Central memory CD4-positive, alpha-beta T cell (primary cell): ENCODE data around the gene RBM33.

Source experiments
- DNase-seq: peaks from one replicate; pipeline ENCODE4 v3.0.0; 2022

RBM33 gene

DNA sequence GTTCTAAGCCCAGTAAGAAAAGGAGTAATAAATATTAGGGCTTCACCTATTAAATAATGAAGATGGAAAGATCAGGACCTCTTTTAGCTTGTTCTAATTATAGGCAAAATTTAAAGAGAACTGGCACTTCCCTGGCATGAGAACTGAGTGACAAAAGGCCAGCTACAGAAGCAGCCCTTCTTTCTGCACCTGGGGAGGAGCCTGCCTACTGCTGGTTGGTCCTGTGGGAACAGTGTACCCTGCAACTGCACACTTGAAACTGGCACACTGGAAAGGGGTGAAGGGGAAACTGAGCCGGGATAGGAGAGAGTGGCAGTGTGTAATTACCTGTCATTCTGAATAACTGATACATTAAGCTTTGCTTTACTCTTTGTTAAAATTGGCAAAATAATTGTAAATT lies 87.4 kb downstream of the RBM33 start:
- DNase-seq = no peak

DNA sequence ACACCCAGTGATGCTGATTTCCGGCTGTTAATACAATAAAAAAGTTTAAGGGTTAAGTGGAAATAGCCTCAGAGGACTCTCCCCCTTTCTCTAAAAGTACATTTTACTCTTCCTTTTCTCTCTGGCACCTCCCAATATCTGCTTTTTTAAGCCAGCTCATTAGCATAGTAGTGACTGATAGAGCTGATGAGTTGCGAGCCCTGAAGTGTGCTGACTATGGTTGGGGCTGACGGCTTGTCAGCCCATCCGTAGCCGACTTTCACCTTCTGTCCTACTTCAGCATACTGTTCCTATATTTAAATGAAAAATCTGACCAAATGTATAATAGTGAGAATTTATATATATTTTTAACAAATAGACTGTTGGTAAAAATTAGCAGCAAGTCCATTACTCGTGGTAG lies 87.8 kb downstream of the RBM33 start:
- DNase-seq = no peak

DNA sequence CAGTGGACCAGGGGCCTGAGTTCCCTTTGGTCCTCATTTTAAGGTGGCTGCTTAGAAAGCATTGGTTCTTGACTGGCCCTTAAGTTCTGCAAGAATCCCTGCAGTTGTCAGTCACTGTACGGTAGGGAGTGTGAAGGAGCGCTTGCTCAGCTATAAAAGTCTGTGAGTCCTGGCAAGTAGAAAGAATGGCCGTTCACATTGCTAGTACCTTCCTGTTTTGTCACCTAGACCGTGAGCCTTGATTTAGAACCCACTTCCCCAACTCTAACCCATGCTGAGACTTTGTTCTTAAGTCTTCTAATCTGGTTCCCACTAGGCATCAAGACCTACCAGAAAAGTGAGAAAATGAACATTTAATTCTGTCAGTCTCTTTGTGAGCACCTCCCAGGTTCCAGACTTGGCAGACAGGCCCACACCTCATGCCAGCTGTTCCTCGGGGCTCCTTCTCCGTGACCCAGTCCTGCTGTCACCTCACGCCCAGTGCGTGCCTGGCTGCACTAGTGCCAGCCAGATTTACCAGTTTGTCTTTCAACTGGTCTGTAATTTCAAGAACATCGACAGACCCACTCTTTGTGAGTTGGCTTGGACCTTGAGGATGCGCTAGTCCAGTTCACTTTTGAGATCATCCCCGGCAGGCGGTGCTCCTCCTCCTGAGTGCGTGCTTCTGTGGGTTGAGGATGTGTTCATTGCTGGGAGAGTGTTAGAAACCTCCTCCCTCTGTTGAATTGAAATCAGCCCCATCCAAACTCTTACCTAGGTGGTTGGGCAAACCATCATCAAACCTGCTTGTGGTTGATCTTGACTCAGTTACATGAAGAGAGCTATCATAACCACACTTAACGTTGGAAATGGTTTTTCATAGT lies 89.4 kb downstream of the RBM33 start:
- DNase-seq = no peak

DNA sequence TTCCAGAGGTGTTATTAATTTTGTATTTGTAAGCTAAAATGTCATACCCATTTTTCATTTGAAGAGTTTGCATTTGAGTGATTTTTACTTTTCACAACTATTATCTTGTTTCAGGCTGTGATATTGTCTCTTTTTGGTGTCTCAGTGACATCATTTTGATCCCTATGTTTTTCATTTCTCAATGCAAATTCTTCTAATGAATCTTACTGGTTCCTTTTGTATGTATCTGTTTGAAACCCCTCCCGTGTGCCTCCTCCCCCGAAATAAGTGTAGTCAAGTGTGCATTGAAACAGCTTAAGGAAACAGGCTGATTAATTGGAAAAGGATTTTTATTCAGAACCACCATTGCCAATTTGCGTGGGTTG lies 90.0 kb downstream of the RBM33 start:
- no peak for DNase-seq

DNA sequence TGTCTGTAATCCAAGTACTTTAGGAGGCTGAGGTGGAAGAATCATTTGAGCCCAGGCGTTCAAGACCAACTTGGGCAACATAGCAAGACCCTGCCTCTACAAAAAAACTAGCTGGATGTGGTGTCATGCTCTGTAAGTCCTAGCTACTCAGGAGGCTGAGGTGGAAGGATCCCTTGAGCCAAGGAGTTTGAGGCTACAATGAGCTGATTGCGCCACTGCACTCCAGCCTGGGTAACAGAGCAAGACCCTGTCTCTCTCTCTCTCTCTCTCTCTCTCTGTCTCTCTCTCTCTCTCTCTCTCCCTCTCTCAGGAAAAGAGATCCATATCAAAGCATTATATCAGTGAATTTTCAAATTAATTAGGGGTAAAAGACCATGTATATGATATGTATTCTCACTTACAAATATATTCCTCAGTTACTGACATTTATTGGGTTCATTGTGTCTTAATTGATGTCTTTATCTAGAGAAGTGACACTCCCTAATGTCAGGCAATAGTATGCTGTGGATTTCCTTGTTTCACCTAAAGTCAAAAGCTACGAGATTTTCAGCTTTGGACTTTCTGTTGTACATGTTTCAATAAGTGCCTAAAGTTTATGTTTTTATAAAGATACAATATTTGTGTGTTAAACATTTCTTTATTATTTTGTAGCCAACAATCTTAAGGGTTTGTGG lies 91.1 kb downstream of the RBM33 start:
- no peak for DNase-seq

DNA sequence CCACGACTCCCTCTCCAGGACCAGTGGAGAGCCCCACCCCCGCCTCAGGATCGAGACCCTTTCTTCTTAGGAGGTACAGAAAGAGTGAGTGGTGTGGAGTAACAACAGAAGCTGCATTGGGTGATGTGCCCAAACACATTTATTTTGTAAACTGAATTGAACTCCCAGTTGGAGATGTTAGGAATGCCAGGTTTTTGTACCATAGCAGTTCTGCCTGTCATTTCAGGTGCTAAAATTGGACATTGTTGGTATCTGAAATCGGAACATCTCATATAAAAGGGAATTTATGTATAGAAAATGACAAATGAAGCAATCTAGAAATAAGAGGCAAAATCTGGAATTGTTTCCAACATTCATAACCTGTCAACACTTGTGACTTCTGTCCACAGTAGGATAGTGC lies 93.1 kb downstream of the RBM33 start:
- no peak for DNase-seq

DNA sequence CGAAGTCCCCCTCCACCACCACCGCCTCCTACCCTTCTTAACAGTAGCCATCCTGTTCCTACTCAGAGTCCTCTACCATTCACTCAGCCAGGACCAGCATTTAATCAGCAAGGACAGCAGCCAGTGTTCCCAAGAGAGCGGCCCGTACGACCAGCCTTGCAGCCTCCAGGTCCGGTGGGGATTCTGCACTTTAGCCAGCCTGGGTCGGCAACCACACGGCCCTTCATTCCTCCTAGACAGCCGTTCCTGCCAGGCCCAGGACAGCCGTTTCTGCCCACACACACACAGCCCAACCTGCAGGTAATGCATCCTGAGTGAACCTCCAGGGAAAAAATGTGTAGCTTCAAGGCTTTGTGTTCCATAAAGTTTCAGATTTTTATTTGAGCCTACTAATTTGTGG lies 93.6 kb downstream of the RBM33 start:
- no peak for DNase-seq

DNA sequence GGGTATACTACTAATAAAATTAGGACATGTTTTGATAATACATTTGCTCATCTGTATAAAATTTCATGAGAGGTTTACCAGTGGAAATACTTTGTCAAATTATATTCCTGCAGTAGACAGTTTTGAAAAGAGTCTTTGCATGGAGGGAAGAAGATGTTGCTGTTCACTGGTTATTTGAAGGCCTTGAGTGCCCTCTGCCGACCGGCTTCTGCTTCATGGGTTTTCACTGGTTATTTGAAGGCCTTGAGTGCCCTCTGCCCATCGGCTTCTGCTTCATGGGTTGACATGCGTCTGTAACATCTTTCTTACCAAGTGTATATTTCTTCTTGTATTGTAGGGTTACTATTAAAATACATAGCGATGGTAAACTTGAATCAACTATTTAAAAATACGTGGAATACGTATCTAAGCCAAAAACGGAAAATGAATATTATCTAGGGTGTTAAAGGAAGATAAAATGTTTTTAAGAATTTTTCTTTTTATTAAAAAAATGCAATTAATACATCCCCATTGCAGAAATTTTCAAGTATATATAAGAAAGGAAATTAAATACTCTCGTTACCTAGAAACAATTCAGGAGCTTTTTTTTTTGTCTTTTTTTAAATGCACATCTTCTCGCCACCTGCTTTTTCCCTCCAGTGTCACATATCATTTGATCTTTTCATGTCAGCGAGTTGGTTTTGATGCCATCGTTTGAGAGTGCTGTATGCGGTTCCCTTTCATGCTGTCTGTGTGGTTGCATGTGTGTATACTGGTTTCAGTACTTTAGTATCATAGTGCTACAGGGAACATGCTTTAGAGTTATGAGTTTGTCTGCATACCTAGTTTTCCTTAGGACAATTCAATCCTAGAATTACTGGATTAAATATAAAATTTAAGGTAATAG lies 94.4 kb downstream of the RBM33 start:
- peak; percentile 45 for DNase-seq

DNA sequence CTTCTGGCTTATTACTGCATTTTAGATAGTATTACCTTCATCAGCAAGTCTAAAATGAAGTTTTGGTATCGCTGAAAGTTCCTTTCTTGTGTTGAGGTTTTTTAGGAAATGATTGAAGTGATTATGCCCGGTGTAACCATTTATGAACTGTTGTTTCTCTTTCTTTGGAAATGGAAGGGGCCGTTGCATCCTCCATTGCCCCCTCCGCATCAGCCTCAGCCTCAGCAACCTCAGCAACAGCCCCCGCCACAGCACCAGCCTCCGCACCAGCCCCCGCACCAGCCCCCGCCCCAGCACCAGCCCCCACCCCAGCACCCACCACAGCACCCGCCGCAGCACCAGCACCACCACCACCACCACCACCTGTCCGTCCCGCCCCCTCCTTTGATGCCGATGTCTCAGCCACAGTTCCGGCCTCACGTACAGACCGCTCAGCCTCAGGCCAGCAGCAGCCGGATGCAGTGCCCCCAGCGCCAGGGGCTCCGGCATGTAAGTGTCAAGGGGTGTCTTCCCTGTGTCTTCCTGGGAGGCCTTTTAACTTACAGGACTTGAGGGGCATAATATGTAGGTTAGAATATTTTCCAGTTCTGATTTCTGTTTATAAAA lies 95.2 kb downstream of the RBM33 start:
- DNase-seq = peak; percentile 4

DNA sequence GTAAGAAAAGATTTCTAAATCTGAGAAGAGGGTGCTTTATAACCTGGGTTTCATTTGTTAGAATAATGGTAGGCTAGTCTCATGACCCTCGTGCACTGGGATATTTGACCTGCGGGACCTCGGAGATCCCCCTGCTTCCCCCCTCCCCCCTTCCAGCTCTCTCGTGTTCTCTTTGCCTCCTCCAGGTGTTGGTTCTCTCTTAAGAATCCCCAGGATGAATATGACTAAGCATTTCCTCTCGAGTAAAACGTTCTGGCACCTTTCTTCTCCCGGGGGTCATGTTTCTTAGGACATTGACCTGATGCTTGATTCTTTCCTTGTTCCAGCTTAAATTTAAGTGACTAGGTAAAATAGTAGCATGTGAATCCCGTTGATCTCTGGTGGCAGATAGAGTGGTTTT lies 96.6 kb downstream of the RBM33 start:
- no peak for DNase-seq

DNA sequence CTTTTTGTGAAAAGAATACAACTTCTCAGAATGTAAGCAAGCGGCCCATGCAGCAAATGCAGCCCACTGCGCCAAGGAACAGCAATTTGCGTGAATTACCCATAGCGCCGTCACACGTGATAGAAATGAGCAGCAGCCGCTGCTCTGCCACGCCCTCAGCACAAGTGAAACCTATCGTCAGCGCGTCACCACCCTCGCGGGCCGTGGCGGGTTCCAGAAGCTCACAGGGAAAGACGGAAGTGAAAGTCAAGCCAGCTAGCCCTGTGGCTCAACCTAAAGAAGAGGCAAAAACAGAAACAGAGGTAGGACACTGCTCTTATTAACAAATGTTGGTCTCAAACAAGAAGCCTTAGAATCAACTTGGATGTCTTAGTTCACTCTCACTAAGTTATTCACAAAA lies 97.3 kb downstream of the RBM33 start:
- peak; percentile 36 for DNase-seq

DNA sequence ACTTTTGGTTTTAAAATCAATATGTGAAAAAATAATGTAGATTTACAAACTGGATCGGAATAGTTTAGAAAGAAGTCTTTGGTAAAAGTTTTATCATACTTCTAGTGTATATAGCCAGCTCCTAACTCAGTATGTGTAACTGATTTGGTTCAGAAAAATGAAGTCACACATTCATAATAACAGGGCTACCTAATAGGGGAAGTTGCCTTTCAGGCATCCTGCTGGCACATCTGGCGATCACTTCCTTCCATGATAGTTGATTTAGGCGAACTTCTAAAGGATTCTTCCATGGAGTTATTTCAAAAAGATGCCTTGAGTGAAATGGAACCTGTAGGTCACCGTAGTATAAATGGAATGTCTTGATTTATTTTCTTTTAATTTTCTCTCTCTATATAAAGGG lies 98.7 kb downstream of the RBM33 start:
- DNase-seq = no peak

DNA sequence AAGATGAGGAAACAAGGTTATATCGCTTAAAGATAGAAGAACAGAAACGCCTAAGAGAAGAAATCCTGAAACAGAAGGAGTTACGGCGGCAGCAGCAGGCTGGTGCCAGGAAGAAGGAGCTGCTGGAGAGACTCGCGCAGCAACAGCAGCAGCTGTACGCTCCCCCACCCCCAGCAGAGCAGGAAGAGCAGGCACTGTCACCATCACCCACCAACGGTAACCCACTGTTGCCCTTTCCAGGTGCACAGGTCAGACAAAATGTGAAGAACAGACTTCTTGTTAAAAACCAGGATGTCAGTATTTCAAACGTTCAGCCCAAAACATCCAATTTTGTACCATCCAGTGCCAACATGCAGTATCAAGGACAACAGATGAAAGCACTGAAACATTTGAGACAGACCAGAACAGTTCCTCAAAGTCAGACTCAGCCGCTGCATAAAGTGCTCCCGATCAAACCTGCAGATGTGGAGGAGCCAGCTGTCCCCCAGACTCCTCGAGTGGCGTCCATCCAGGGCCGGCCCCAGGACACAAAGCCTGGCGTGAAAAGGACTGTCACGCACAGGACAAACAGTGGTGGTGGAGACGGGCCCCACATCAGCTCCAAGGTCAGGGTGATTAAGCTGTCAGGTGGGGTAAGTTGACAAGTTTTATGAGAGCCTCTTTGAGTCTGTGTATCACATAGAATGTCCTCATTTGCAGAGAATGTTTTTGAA lies 100.7 kb downstream of the RBM33 start:
- DNase-seq = no peak

DNA sequence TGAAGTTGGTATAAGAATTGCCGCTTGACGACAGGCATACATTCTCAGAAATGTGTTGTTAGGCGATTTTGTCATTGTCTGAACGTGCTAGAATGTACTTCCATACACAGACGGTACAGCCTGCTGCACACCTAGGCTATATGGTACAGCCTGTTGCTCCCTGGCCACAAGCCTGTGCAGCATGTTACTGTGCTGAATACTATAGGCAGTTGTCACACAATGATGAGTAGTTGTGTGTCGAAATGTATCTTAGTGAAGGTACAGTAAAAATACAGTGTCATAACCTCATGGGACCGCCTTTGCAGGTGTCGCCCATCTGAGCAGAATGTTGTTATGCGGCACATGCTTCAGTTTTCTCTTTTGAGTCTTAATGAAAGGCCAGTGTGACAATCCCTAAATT lies 101.3 kb downstream of the RBM33 start:
- no peak for DNase-seq

DNA sequence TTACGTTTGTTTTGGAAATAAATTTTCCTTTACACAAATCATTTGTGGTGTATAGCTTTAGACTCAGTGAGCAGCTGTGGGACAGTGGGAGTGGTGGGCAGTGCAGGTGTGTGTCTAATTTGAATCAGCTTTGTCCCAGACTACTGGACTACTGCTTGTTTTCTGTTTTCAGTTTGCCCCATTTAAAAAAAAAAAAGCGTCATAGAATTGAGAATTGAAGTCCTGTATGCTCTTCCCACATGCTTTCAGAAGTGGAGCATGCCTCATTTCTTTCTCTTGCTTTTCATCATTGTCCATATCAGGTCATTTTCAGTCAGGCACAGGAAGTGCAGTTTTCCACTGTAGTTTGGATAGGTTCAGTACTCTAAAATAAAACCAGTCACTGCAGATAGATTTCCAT lies 101.7 kb downstream of the RBM33 start:
- no peak for DNase-seq

DNA sequence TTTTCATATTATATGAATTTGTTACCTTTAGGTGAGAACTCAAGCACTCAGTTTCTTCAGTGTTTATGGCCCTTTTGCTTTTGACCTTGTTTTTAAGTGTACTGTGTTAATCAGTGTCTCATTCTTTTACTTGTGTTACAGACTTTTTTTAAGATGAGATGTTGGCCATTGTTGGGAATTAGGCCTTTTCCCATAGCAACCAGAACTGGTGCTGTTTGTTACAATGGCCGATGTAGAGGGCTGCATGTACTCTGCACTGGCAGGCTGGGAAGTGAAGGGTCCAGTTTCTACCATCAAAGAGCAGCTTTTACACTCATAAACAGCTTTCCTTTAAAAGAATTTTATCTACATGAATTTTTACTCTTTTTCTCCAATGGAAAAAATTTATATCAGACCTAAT lies 102.7 kb downstream of the RBM33 start:
- no peak for DNase-seq

DNA sequence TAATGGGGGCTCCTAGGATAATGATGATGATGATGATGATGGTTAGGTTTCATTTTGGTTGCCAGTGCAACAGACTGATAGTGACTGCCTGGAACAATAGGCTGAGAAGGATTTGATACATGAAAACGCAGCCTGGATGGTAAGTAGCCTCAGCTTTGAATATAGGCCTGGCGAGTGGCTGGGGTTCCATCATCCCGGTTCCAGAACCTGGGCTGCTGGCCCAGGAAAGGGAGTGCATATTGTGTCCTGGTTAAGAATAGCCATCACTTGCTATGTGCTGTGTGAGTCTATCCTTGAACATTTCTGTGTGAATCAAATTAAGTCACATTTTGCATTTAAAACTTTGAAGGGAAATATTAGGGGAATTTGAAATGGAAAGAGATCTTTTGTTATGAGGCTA lies 105.1 kb downstream of the RBM33 start:
- DNase-seq = no peak

DNA sequence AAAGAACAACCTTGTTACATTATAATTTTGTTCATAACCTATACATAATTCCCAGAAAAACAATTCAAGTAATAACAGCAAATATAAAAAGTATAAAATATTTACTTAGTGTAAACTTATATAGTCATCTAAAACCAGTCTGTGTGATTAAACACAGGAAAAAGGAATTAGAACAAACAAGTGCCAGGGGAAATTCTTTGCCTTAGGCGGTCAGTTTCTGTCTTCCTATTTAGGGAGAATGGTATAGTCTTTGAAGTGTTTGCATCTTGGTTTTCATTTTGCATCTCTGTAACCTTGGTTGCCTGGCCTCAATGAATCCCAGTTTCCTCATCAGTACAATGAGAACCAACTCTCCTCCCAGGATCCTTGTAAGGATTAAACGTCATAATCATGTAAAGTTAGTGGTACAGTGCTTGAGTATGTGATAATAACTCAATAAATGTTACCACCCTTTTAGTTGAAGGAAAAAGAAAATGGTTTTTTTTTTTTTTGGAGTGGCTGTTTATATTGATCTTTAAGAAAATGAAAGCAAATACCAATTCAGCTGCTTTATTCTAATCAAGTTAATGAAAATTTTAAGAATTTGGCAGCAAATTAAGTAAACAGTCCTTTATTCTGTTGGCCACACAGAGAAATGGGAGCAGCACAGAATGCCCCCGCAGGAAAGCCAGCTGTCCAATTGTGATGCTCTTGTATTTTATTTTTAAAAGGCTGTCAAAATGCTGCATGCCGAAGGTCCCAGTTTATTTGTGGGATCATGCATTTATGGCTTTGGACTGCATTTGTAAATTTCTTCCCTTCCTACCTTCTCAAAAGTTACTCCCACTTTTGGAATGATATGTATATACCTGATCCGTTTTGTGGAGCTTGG lies 106.0 kb downstream of the RBM33 start:
- no peak for DNase-seq

DNA sequence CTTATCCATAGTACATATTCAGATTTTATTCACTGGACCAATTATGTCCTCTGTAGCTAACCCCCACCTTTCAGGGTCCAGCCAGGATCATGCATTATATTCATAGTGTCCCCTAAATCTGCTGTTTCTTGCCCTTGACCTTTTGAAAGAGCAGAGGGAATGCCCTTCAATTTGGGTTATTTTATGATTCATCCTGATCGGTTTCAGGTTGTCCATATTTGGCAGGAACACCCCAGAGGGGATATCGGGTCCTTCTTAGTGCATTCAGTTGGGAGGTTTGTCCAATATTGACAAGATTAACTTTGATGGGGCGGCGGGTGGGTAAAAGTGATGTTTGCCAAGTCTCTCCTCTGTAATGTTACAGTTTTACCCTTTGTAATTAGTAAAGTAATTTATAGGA lies 106.9 kb downstream of the RBM33 start:
- DNase-seq = no peak

DNA sequence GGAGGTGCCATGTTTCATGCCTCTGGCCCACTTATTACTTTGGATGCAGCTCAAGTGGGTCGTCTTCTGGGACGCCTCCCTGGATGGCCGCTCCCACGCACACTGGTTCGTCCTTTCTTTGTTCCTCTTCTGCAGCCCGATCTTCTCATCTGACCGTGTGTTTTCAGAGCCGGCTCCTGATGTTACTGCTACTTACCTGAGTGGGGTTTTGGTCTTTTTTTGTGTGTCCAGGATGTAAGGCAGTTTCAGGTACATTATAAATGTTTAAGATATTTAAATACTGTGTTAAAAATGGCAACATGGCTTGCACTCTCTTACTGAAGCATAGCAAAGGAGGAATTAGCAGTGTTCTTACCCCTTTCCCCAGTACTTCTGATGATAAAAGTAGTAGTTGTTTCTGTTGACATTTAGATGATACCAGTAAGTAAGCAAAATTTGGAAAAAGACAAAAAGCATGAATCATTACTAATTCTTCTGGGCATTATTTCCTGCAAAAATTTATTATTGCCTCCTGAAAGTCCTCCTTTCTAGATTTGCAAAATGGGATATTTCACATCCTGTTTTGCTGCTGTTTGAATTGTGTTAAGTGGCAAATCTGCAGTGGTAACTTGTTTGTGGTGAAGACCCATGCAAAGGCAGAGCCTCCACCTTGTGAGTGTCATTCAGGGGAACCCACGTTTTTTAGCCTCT lies 108.4 kb downstream of the RBM33 start:
- DNase-seq = no peak

DNA sequence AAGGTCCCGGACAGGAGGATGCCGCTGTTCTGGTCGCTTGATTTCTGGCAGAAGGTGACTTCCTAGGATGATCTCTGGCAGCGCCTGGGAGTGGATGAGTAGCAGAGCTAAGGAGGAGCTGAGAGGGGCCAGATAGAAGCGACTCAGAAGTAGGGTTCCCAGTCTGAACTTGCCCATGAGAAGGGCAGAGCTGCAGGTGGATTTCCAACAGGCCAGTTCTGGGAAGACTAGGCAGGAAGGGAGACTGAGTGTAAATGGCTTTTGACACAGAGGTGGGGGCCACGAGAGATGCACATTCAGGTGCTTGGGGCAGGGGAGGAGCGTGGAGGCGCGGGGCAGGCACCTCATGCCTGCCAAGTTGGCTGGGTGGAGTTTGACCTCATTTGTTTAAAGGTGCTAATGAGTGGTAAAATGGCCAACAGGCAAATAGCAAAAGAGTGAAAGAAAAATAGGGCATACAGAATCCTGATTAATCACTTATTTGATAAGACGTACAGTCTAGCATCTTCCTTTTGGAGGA lies 109.0 kb downstream of the RBM33 start:
- no peak for DNase-seq
